Testis (tissue), 2 donors: ENCODE data around the gene IFNA16.

Experiments used
- POLR2A ChIP-seq: fragments of 450-650 bp; IDR thresholded peaks from one replicate; pipeline ENCODE4 v1.6.1; 2017; ENCODE audit warnings: antibody characterized with exemption, mild to moderate bottlenecking, moderate library complexity
- TF ChIP-seq, protein P1 (sequence below), 3 experiments: fragments of 450-650 bp in 2 of 3; fragments of 200-600 bp in 1 of 3; sonication (generic) in 1 of 3; IDR thresholded peaks; one replicate each; pipeline ENCODE4 v1.5.1; 2016 to 2019; ENCODE audit warnings: antibody characterized with exemption in 3 of 3, mild to moderate bottlenecking in 2 of 3, moderate library complexity in 1 of 3

DNA sequence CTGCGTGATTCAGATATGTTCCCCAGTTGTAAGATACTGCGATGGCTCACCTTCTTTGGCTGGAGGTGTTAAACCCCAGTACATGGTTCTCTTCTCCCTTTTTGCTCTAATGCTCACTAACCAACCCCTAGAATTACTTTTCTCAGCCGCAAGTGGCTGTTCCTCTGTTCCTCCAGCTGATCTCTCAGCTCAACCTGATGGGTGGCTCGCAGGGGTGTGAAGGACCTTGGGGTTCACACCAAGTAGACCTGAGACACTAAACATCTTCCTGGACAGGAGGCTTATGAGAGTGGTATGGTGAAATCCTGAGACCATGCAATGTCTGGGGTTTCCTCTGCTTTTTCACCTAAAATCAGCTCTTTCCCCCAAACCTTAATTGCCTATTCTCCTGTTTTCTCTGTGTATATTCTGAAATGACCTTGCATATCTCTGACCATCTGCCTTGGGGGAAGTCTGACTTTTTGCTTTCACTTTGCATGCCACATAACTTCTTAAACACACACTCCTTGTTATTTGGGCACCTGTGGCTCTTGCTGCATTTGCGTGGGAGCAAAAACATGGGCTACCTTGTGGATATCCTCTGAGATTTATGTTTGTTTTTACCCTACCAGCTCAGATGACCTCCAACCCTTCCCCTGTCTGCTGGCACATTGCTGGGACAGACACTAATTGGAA lies 38.6 kb upstream of the IFNA16 start:
- TF ChIP-seq, protein P1, sequence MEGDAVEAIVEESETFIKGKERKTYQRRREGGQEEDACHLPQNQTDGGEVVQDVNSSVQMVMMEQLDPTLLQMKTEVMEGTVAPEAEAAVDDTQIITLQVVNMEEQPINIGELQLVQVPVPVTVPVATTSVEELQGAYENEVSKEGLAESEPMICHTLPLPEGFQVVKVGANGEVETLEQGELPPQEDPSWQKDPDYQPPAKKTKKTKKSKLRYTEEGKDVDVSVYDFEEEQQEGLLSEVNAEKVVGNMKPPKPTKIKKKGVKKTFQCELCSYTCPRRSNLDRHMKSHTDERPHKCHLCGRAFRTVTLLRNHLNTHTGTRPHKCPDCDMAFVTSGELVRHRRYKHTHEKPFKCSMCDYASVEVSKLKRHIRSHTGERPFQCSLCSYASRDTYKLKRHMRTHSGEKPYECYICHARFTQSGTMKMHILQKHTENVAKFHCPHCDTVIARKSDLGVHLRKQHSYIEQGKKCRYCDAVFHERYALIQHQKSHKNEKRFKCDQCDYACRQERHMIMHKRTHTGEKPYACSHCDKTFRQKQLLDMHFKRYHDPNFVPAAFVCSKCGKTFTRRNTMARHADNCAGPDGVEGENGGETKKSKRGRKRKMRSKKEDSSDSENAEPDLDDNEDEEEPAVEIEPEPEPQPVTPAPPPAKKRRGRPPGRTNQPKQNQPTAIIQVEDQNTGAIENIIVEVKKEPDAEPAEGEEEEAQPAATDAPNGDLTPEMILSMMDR (IDR thresholded peaks at IDR 0.05): no peak
- no peak for TF ChIP-seq POLR2A
